GM12801 (cell line): Measurements from ENCODE around the gene SGPL1.

Source experiments
- TF ChIP-seq, protein P1 (sequence below): IDR thresholded peaks from one replicate; pipeline ENCODE4 v1.5.1; 2011; ENCODE audit warnings: control low read depth; ENCODE audit not compliant: insufficient read length; ENCODE audit errors: extremely low read depth

Gene SGPL1

DNA sequence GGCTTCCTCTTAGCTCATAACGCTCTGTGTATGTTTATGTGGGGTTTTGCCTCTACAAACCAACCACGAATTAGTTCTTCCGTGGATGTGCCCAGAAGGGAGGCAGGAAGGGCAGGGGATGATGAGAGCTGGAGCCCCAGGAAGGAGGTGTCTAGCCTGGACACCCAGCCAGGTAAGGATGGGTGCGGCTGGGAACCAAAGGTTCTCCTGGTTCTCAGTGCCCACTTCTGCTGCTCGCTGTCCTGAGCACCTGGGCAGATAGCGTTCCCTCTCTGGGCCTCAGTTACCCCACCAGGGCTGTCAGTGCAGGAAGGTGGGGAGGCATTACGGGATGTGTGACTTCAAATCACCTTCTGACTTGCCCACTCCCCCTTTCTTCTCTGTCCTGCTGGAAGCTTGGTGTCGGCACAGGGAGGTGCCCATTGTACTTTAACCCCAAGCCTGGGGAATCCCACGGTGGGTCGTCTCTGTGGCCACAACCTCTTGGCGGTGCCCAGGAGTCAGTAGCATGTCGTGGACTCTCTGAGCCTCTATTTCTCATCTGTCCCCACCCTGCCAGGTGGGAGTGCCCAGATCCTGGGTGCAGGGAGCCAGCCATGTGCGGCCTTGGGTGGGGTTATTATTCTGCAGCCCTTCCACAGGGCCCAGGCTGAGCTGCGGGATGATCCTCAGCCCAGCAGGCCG is 91.3 kb downstream of the SGPL1 start:
- TF ChIP-seq, protein P1, sequence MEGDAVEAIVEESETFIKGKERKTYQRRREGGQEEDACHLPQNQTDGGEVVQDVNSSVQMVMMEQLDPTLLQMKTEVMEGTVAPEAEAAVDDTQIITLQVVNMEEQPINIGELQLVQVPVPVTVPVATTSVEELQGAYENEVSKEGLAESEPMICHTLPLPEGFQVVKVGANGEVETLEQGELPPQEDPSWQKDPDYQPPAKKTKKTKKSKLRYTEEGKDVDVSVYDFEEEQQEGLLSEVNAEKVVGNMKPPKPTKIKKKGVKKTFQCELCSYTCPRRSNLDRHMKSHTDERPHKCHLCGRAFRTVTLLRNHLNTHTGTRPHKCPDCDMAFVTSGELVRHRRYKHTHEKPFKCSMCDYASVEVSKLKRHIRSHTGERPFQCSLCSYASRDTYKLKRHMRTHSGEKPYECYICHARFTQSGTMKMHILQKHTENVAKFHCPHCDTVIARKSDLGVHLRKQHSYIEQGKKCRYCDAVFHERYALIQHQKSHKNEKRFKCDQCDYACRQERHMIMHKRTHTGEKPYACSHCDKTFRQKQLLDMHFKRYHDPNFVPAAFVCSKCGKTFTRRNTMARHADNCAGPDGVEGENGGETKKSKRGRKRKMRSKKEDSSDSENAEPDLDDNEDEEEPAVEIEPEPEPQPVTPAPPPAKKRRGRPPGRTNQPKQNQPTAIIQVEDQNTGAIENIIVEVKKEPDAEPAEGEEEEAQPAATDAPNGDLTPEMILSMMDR = no peak

DNA sequence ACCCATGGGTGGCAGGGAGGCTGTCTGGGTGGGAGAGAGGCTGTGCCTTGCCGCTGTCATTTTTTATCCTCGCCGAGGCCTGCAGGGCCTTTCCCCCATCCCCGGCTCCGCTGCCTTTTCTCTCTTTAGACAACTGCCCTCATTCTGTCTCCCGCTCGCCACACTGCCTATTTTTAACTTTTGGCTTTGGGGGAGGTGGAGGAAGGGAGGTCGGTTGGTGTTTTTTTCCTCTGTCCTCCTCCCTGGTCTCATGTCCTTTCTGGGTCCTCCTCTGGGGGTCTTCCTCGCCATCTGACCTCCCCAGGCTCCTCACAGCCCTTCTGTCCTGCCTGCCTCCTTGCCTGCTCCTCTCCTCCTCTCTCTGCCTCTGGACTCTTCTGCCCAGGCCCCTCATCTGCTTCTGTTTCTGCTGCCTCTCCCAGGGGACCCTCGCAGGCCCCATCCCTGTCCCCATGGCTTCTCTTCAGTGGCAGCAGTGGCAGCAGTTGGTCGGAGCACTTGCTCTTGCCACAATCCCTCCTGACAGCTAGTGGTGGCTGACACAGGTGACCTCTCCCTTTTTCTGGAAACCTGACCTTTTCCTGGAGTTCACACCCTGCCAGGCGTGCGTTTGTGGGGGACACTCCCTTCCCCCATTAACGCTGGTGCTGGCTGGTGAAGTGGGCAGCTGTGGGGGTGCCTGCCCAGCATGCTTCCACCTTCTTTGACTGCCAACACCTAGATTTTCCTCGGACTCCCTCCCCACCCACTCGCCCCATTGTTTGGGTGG is 92.1 kb downstream of the SGPL1 start:
- TF ChIP-seq, protein P1 = no peak

DNA sequence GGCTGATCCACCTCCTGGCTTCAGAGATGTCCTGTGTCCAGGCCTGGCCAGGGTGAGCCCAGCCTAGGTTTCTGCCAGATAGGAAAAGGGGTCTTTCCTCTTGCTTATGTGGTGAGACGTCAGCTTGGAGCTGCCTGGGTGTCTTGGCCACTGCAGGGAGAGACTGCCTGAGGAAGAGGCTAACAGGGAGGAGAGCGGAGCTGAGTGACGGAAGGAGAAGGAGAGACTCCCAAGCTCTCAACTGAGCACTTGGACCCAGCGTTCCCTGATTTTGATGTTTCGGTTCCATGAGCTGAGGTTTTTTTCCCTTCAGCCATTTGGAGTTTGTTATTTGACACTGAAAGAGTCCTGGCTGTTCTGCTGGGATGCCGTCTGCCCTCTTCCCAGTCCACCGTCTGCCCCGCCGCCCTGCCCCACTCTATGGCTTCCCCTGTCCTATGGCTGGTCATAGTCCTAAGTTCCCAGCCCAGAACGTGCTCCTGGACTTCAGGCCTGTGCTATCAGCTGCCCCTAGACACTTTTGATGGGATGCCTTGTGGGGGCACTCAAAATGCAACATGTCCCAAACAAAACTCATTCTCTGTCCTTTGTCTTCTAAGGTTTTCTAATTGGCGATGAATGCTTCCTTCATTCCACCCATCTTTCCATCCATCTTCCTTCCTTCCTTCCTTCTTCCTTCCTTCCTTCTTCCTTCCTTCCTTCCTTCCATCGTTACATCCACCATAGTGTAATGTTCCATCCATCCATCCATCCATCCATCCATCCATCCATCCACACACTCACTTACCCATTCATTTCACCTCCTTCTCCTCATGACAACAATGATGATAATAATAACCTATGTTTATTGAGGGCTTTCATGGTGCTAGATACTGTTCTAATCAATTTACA is 92.9 kb downstream of the SGPL1 start:
- TF ChIP-seq, protein P1 = no peak

DNA sequence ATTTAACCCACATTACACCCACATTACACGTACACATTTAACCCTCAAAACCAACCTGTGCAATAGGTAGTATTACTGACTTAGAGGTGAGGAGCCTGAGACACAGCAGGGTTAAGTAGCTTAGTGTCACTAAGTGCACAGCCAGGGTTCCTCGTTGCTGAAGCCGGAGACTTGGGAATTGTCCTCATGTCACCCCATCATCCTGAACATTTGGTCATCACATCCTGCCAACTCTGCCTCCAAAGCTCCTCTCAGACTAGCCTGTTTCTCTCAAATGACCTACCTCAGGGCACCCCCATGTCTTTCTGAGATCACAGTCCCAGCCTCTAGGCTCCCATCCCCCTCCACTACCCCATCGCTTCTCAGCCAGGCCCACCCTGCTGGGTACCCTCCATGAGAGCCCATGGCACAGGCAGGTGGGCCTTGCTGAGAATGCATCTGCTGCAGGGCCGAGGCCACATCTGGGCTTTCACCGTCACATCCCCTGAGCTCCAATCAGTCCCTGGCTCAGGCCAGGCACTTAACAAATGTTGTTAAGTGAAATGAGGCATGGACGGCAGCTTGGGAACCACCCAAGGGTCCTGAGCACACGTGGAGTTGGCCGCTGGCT is 93.7 kb downstream of the SGPL1 start:
- TF ChIP-seq, protein P1 = no peak

DNA sequence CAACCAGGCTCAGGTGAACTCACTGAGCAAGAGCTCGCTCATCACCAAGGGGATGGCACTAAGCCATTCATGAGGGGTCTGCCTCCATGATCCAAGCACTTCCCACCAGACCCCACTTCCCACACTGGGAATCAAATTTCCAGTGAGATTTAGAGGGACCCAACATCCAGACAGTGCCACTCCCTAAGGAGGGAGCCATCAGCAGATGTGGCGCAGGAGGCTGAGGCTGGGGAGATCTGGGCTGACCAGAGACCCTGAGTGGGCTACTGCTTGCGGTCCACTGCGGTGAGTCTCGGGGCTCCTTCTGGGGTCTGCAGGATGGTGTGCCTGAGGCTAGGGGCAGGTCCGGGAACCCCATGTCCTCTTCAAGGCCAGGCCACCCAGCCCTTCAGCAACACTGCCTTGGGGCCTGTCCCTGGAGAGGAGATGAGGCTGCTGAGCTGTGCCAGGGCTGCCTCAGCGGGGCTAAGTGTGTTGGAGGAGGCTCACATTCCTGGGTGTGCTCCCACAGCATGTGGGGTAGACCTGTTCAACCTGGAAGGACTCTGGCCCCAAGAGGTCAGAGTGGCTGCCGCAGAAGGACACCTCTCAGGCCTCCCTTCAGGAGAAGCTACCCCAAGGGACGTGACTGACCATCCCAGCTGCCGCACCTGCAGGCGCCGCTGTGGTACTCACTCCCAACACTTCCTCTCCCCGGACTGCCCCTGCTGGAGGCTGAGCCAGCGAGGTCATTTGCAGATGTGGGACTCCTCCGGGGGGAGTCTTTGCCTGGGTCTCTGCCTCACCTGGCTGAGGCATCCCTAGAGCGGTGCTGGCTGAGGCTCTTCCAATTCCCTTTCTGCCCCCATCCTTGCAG is 95.0 kb downstream of the SGPL1 start:
- TF ChIP-seq, protein P1 = no peak

DNA sequence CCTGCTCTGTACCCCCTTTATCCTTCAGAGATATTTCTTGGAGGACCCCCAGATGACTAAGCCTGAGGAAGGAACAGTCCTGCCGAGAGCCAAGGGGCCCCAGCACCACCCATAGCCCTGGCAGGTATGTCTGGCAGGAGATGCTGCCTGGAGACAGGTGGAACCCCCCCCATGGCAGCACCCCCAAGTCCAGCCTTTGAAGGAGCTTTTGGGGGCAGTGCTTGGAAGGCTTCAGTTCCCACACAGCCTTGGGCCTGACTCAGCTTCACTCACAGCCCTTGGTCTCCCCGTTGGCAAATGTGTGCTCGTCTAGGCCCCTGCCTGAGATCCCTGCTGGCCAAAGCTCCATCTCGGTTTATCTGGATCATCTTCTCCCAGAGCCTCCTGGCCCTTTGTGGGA is 95.6 kb downstream of the SGPL1 start:
- TF ChIP-seq, protein P1 = no peak
